MM.1S (cell line): ENCODE results near the gene GLT8D2.

Source experiments
- EZH2 ChIP-seq: fragments of 300-600 bp; sonication (generic); optimal IDR thresholded peaks from 2 replicates; pipeline ENCODE3; 2017; ENCODE audit warnings: low read depth, mild to moderate bottlenecking, antibody characterized with exemption, low read length, mixed read lengths
- TF ChIP-seq, protein P1 (sequence below): fragments of 300-600 bp; sonication (generic); IDR thresholded peaks from 2 replicates; pipeline ENCODE4 v1.5.1; 2016; ENCODE audit warnings: antibody characterized with exemption, low read length, mixed read lengths

DNA sequence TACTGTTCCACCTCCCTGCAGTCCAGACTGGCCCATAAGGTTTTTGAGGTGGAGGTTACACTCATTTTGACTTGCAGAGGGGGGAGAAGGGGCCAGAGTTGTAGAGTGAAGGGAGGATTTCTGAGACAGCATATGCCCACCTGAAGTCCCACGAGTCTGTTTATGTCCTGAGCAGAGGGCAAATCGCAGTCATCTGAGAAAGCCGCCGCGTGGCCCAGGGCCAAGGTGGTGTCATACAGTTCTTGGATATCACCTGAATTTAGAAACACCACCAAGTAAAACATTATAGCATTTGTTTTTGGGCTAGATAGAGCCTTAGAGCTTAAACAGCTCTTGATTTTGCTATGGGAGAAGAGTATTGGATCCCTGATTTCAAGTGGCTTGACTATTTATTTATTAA lies 53.4 kb downstream of the GLT8D2 start:
- TF ChIP-seq, protein P1, sequence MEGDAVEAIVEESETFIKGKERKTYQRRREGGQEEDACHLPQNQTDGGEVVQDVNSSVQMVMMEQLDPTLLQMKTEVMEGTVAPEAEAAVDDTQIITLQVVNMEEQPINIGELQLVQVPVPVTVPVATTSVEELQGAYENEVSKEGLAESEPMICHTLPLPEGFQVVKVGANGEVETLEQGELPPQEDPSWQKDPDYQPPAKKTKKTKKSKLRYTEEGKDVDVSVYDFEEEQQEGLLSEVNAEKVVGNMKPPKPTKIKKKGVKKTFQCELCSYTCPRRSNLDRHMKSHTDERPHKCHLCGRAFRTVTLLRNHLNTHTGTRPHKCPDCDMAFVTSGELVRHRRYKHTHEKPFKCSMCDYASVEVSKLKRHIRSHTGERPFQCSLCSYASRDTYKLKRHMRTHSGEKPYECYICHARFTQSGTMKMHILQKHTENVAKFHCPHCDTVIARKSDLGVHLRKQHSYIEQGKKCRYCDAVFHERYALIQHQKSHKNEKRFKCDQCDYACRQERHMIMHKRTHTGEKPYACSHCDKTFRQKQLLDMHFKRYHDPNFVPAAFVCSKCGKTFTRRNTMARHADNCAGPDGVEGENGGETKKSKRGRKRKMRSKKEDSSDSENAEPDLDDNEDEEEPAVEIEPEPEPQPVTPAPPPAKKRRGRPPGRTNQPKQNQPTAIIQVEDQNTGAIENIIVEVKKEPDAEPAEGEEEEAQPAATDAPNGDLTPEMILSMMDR = no peak
- TF ChIP-seq EZH2 = no peak
